ENCODE measurements around the gene SCN3A.

SCN3A gene

DNA sequence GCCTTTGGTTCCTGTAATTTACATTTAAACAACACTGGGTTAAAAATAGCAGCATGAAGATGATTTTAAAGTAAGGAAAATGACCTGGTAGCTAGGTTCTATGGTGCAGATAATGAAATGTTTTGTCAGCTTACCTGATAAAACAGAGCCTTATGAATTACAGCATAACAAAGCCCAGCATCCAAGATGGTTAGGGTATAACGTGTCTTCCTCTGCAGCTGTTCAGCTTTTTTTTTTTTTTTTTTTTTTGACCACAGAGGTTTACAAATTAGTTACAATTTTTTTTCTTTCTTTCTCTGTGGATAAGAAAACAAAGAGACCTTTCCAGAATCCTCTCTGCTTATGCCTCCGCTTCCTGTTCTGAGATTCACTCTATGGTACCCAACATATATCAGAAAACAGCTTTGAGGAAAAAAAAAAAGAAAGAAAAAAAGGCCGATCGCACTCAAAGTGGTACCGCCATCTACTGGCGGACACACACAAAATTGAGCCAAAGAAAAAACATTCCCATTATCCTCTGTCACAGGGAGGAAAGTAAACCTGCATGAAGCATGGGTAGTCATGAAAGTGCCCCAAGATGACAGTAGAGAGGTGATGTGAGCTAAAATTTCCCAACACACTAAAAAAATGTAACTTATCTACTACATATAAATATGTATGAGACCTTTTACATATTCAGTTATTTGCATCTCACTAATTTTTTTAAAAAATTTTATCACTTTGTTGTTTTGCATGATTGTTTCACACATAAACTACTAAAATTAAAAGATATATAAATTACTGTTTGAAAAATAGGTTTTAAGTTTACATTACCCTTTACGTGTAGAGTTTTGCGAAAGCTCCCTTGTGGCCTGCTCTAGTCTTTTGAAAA is at the start of gene SCN3A:
Gene SCN3A, minus strand, starts transcription at position 362 of the 871 bp plus-strand sequence. CDS start 27,656 bp downstream, outside the sequence.
- DNase-seq: peak in 16 of 51 donors; percentile 1 to 43 (median 6)

DNA sequence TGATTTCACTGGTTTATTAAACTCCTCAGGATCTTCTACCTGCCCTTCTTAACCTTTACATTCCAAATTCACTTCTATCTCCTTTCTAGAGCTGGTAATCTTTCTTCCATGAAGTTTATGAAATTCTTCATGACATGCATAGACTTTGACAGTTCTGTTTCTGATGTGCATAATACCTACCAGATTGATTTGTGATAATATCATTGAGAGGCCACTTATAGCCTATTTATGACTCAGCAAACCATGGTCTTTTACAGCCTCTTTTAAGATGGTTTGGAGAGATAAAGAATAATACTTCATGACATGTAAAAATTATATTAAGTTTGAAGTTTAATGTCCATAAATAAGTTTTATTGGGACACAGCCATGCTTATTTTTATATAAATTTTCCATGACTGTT is 49.3 kb upstream of the SCN3A start:
- no peak for DNase-seq

DNA sequence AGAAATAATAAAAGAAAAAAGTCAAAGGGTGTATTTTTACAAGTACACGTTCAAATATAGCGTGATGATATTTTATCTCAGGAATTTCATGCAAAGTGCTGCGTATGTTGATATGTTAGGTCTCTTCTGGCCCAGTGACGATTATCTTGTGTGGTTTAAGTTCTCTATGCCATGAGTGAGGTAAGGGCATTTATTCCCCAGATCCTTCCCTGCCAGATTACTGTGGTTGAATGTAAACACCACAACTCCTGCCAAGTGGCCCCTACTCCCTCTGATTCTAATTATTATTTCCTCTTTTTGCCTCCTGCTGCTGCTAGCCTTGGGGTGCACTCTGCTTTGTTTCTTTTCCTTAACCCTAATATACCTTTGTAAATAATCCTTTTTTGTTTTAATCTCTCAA is 47.5 kb upstream of the SCN3A start:
- DNase-seq: no peak

DNA sequence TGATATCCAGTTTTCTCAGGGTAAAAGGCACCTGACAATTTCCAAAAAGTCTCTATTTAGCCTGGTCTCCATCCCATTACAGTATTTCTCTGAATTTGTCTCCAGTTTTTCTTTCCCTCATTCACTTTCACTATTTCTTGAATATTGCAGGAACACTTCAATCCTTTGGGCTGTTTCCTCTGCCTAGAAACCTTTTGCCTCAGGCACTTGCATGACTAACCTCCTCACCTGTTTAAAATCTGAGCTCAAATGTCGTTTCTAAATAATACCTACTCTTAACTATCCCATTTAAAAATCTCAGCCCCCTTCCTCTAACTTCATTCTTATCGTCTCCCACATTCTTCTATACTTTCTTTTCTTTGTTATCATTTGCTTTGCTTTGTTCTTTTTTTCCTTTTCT is 44.4 kb upstream of the SCN3A start:
- no peak for DNase-seq

DNA sequence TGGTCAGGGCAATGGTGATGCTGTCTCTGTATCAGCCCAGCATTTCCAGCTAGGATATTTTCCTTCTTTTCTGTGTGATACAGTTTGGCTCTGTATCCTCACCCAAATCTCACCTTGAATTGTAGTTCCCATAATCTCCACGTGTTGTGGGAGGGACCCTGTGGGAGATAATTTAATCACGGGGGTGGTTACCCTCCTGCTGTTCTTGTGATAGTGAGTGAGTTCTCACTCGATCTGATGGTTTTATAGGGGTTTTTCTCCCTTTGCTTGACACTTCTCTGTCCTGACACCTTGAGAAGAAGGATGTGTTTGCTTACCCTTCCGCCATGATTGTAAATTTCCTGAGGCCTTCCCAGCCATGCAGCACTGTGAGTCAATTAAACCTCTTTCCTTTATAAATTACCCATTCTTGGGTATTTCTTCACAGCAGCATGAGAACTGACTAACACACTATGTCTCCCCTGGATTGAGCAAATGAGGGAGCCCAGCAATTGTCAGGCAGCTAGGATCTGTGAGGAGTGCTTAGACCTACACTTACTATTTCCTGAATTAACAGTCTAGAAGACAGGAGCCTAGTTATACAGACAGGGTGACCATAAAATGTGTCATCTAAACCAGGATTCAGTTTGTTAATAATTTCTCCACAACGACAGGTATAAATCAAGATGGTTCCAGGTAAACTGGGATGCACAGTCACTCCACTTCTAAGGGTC is 41.4 kb upstream of the SCN3A start:
- no peak for DNase-seq

DNA sequence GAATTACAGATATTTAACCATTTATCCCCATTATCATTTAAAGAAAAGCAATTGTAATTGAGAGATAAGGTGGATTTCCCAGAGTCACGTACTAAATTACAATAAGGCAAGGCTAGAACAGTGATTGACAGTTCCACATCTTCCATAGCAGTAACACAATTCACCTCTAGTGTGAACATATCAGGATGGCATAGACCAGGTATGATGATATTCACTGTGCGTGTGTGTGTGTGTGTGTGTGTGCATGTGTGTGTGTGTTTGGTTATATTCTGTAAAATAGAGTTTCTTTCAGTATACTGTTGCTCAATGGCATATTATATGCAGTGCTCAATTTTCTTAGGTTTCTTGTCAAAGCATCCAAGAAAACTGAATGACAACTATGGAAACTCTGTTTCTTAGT is 37.1 kb upstream of the SCN3A start:
- DNase-seq: no peak

DNA sequence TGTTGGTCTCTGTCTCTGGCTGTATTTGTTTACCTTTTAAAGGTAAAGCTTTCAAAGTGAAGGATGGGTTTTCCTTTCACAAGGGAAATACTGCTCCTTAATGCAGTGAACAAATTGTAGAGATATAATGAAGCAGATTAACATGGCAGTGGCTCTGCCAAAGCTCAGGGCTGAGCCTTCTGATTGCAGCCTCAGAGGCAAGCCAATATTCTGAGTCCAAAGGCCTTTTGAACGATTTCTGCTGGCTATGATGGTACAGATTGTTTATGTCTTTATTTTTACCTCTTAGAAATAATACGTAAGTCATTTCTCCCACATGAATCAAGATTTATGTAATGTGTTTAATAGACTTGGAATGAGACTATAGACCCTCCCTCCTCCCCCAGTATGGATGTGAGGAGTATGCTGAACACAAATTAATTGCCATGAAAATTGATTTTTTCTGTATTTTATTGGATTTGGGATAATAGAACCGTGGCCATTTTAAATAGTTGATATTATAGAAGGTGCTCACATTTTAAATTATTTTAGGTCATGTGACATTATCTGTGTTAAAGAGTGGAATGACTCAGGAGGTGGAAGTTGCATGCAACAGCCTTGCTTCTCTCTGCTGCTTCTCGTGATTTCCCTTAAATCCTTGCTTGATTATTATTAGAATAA is 36.1 kb upstream of the SCN3A start:
- peak in 1 of 51 donors; percentile 54 for DNase-seq

DNA sequence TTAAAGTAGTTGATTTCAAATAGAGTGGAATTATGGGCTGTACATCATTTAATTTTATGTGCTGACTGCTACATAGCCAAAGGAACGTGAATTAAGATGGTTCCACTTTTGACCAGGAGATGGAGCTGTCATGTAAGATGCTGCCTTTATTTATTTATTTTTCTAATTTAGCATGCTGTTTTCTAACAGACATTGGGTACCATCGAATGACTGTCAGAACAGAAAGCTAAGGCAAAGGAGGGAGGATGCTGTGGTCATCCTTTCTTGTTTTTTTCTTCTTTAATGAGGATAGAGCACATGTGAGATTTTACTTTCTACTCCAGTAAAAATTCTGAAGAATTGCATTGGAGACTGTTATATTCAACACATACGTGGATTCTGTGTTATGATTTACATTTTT is 35.4 kb upstream of the SCN3A start, which contains the start of gene SCN2A:
Gene SCN2A, plus strand, starts transcription at position 185 of the 400 bp plus-strand sequence. CDS start 56,410 bp downstream, outside the sequence.
- DNase-seq: peak in 3 of 51 donors; percentile 6 to 55 (median 14)

DNA sequence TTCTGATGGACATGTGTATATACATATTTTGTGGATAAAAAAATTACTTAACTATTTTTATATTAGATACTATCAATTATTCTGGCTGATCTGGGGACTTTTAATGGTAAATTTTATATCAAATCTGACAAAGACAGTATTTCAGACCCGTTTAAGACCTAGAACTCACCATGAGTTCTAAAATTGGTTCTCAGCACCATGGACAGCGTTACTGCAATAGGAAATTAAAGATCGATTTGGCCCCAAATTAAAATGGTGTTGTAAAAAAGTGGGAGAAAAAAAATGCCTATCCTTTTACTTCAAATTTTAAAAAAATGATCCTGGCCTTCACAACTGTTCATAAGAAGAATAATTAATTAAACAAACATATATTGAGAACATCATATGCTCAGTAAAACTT is 34.4 kb upstream of the SCN3A start:
- DNase-seq: no peak

DNA sequence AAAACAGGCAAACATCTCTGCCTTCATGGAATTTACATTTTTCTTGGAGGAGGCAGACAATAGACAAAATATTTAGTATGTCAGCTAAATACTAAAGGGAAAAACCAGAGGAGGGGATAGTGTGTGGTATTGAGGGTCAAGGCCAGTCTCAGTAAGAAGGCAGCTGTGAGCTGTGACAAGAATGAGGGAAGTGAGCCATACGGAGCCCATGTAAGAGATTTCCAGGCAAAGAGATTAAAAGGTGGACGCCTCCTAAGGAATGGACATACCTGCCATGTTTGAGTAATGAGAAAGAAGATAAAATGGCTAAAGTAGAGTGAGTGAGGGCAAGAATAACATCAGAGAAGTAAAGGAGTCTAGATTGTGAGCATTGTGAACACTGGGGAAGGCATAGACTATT is 33.2 kb upstream of the SCN3A start:
- DNase-seq: no peak

DNA sequence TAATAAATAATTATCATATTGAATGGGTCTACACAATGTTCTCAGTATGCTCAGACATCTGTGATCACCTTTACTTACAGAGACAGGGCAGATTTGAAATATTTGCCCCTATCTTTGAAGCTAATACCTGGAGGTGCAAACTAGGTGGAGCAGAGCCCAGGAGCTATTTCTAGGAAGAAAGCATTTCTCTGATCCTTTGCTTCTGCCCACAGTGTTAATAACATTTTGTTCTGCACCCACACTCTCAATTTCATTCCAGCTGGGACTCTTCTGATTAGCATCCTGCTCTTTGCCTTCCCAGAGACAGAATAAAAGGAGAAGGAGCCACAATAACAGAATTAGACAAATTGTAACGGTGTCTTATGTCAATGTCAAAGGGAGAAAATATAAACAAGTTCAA is 23.7 kb upstream of the SCN3A start:
- DNase-seq: peak in 1 of 51 donors; percentile 15

DNA sequence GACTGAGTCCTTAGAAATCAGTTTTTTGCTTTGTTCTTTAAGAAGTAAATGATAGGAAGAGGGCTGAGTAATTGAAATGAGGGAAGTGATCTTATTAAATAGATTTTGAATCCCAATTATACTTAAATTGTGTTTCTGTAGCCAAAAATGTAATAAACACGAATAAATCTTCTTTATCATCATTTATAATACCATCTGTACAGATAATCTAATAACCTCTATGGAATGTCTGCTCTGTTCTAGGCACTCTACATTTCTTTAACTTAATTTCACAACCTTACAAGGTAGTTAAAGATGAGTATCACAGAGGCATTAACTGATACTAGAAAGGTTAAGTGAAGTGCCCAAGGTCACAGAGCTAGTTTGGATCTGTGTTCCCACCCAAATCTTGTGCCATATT is 21.1 kb upstream of the SCN3A start:
- DNase-seq: no peak

DNA sequence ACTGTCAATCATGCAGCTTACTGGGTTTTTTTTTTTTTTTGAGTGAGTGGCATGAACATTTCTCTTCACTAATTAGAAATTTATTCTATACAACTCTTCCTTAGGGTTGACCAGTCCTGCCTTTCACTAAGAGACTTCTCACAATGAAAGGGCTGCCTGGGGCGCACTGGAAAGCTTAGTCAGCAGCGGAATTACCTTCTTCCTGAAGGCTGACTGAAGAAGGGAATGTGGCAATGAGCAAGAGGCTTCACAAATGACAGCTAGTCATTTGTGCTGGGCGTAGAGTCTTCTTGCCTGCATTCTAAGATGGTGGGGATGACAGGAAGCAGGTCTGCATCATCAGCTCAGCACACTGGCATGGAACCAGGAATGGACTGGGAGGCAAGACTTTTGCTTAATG is 15.6 kb upstream of the SCN3A start:
- no peak for DNase-seq

DNA sequence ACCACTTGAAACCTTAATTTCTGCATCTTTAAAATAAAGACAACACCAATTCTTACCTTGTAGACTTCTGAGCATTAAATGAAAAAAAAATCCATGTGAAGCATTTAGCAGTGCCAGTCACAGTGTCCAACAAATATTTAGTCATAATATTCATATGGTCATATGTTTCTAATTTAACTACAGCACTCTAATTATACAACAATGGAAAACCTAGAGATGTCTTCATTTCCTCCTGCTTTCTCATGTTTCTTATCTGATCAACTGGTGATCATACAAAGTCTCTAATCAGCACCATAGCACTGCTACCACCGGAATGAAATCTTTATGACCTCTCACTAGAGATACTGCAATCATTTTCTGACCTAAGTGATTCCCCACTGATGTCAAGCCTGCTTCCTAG is 10.2 kb upstream of the SCN3A start:
- DNase-seq: no peak

DNA sequence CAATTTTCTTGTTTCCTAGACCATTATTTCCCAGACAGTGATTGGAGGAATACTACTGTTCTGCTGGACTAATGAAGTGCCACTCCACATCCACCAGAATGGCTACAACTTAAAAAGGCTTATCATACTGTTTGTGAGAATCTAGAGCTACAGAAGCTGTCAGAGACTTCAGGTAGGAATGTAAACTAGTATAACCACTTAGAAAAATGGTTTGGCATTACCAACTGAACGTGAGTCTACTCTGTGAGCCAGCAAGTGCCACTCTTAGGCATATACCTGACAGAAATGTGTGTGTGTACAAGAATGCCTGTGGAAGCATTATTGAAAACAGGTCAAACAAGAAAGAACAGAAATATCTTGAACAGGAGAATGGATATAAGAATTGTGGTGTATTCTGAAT is 4.2 kb upstream of the SCN3A start:
- DNase-seq: no peak

DNA sequence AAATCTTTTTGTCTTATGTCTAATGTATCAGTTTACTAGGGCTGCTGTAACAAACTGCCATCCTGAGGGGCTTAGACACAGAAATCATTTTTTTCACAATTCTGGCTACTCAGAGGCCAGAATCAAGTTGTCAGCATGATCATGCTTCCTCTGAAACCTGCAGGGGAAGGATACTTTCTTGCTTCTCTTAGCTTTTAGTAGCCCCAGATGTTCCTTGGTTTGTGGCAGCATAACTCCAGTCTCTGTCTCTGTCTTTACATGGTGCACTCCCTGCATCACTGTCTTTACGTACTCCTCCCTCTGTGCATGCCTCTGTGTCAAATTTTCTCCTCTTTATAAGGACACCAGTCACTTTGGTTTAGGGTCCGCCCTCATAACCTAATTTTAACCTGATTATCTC is 2.0 kb upstream of the SCN3A start:
- DNase-seq: no peak

DNA sequence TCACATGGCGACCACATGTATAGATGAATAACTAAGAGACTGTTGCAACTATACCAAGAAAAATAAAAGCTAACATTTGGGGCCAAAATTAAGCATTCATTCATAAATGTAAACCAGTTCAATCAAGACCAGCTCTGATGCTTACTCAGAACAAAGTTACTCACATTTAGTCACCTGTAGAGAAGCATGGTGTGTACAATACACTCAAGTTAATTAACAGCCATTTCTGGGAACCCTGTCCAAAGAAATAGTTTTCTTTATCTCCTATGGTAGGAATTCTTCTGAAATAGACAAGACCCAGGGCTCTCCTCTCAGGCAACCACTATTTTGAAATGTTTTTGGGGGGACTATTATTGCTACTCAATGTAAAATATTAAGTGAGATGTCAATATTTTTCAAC is 1.6 kb downstream of the SCN3A start:
- DNase-seq: no peak

DNA sequence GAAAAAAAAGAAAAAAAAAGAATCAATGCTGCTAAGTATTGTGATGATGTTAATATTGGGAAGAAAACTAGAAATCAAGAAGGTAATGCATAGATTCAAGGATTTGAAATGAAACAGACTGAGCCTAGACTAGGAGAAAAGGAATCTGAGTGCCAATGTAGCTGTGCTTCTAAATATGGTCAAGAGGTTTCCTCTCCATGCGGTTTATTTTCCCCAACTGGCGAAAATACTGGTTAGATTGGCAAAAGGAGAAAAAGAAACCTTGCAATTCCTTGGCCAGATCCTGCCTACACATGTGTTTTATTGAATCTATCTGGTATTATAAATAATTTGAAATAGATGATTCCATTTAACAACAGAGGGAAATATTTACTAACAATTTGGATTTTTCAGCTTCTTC is 5.7 kb downstream of the SCN3A start:
- no peak for DNase-seq

DNA sequence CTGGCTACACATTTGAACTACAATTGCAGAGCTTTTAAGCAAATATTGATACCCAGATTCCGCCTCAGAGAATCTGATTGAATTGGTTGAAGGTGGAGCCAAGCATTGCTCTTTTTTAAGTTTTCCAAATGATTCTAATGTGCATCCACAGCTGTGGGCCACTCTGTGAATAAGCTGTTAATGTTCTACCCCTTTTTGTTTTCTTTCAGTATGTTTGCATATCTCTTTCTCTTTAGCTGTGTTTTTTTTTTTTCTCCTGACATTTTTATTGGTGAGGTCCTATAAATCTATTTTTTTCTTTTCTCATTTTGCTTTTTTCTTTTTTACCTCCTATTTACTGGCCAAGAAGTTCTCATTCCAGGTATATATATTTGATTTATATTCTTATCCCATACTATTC is 6.5 kb downstream of the SCN3A start:
- DNase-seq: no peak

DNA sequence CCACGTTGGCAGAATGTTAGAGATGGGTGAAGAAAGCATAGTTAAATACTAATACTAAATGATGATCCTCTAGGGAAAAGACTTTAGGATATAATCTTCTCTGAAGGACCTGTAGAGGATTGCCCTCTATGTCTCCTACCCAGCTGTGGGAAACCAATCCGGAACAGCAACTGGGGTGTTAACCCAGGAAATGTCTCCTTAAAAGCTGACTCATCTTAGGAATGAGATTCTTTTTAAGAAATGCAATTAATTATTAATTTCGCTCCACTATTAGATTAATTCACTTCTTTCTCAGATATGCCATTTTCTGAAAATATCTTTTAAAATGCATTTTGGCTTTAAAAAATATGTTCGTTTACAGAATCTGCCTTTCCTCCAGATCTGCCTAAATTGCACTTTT is 7.4 kb downstream of the SCN3A start:
- no peak for DNase-seq

DNA sequence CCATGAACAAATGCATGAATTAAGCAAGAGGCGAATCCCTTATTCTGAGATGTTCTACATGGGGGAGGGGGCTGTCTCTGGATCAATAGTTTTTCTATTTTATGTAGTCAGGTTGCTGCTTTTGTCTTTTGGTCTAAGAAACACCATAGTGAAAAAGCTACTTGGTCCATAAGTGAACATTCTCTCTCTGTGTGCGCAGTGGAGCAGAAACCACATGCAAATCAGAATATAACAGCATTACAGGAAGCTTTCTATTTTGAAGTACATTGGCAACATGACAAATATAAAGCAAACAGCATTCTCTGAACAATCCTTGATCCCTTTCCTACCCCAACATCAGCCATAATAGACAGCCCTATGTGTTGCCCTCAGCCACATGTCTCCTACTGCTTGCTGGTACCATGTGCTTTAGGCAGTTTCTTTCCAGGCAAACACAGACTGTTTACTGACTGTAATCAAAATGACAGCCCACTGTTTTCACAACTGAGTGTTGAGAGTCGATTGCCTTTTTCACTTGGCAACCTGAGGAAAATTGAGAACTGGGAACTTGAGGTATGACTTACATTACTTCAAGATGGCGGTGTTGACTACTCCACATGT is 10.6 kb downstream of the SCN3A start:
- no peak for DNase-seq

DNA sequence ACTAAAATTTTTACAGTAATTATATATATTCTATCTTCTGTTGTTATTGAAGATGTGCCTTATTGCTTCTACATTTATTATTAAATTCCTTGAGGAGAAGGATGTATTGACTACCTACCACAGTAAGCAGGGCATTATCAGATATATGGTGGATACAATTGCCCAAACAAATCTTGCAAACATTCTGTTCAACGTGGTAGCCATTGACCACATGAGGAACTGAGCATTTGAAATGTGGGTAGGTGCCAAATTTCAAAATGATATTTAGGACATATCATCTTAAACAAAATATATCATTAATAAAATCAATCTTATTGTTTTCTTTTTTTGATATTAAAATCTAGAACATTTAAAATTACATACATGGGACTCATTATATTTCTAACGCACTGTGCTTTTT is 11.1 kb downstream of the SCN3A start:
- DNase-seq: no peak

All from hypothalamus (tissue), 51 donors.